Smooth muscle cell (in vitro differentiated cells): Measurements from ENCODE around the gene BCR. TPM values are rescaled to one million over a fixed set of nuclear protein-coding genes. Genes with fewer than 3 reads are reported as not detected.

Source experiments
- DNase-seq: peaks from one replicate; lab custom pipeline; 2025; ENCODE audit not compliant: unreplicated experiment; lab: John Stamatoyannopoulos, UW
- H2AFZ ChIP-seq: fragments of 200-600 bp; sonication (generic); 2 replicates; pipeline ENCODE4 v1.6.0; 2016; ENCODE audit warnings: antibody characterized with exemption, low read depth, mild to moderate bottlenecking
- H3F3A ChIP-seq: fragments of 200-600 bp; sonication (generic); 2 replicates; pipeline ENCODE4 v1.6.0; 2017; ENCODE audit warnings: antibody characterized with exemption, low read depth
- H3K27ac ChIP-seq: fragments of 200-600 bp; sonication (generic); 2 replicates; pipeline ENCODE4 v1.5.1; 2016; ENCODE audit warnings: low read depth, mild to moderate bottlenecking
- H3K27me3 ChIP-seq: fragments of 200-600 bp; sonication (generic); 2 replicates; pipeline ENCODE4 v1.6.1; 2016; ENCODE audit warnings: low read depth, mild to moderate bottlenecking
- H3K36me3 ChIP-seq: fragments of 200-600 bp; sonication (generic); 2 replicates; pipeline ENCODE4 v1.5.1; 2016; ENCODE audit warnings: low read depth
- H3K4me1 ChIP-seq: fragments of 200-600 bp; sonication (generic); 2 replicates; pipeline ENCODE4 v1.5.1; 2016; ENCODE audit warnings: low read depth
- H3K4me2 ChIP-seq: fragments of 200-600 bp; sonication (generic); 2 replicates; pipeline ENCODE4 v1.6.0; 2016; ENCODE audit warnings: mild to moderate bottlenecking
- H3K4me3 ChIP-seq: fragments of 200-600 bp; sonication (generic); 2 replicates; pipeline ENCODE4 v1.5.1; 2016; ENCODE audit warnings: mild to moderate bottlenecking
- H3K79me2 ChIP-seq: fragments of 200-600 bp; sonication (generic); 2 replicates; pipeline ENCODE4 v1.6.0; 2016; ENCODE audit warnings: low read depth, mild to moderate bottlenecking
- H3K9ac ChIP-seq: fragments of 200-600 bp; sonication (generic); 2 replicates; pipeline ENCODE4 v1.6.0; 2016; ENCODE audit warnings: low read depth
- H3K9me3 ChIP-seq: fragments of 200-600 bp; sonication (generic); replicated peaks from 2 replicates; pipeline ENCODE4 v1.5.1; 2016; ENCODE audit warnings: low read depth
- H4K20me1 ChIP-seq: fragments of 200-600 bp; sonication (generic); 2 replicates; pipeline ENCODE4 v1.6.0; 2016; ENCODE audit warnings: low read depth
- CTCF ChIP-seq: fragments of 200-600 bp; sonication (generic); IDR thresholded peaks from 2 replicates; pipeline ENCODE4 v1.5.1; 2017; ENCODE audit warnings: borderline replicate concordance, mild to moderate bottlenecking, antibody characterized with exemption; ENCODE audit not compliant: insufficient read depth, poor library complexity, severe bottlenecking
- WGBS: methylation state at CpG from one replicate; pipeline ENCODE4 v1.1.7; 2016; ENCODE audit warnings: low lambda C conversion rate; 5-methylcytosine and 5-hydroxymethylcytosine counted together
- polyA plus RNA-seq: library from polyadenylated mRNA; unstranded; fragments of >200 nt; fragmentation: Nextera tagmentation; extraction: Ambion mirVana; gene quantifications from 2 replicates; pipeline ENCODE4 v1.2.1, GENCODE V29; 2016
- total RNA-seq: library from RNA; depleted of rRNA; stranded (reverse); fragments of >200 nt; gene quantifications from 2 replicates; pipeline ENCODE4 v1.2.3, GENCODE V29; 2014

Gene BCR
- total and polyA plus RNA-seq, 2 experiments from 2014 or later = 11.1 to 13.4 TPM

DNA sequence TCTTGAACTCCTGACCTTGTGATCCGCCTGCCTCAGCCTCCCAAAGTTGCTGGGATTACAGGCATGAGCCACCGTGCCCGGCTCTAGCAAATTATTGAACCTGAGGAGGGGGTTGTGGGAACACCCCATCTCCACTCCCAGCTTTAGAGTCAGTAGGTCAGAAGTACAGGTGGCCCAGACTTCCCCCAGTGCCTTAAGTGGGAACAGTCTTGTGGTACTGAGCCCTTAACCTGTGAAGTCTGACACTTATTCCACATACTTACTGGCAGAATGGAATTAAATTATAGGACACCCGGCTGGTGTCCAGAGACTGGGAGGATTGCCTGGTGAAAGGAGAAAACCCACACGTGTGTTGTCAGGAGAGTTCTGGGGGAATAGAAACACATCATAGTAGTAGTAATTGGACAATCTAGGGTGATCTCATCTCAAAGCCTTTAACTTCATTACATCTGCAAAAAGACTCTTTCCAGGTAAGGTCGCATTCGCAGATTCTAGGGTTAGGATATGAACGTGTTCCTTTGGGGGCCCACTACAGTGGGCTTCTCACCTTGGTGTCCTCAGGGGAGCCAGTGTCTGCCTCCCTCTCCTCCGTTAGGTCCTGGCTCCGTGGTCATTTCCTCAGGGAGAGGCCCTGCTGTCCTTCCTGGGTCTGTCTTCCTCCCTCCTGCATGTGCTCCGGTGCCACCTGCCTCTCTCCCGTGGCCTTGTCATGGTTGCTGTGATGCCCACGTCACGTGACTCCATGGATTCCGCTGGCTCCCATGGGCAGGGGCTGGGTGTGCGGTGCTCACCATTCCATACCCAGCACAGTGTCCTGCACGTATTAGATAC is 63.8 kb downstream of the BCR start:
- Histone ChIP-seq H3K4me1 (peaks cover 49% of the 10 kb centered on the region), H3F3A (peaks cover 11% of the 10 kb centered on the region), H3K4me3 (no peak overlapping the region), H3K27ac (peak overlapping the region; percentile 62), H3K9ac (no peak overlapping the region), H3K4me2 (peak overlapping the region; percentile 58), H3K27me3 (no peaks in the 10 kb centered on the region), H2AFZ (no peak overlapping the region), H4K20me1 (peaks cover 90% of the 10 kb centered on the region), H3K36me3 (no peaks in the 10 kb centered on the region), H3K9me3 (no peaks in the 10 kb centered on the region), H3K79me2 (peaks cover 21% of the 10 kb centered on the region)
- TF ChIP-seq CTCF = no peak
- no peak for DNase-seq
- WGBS = 87% methylated on average over 17 of the region's 17 CpGs

DNA sequence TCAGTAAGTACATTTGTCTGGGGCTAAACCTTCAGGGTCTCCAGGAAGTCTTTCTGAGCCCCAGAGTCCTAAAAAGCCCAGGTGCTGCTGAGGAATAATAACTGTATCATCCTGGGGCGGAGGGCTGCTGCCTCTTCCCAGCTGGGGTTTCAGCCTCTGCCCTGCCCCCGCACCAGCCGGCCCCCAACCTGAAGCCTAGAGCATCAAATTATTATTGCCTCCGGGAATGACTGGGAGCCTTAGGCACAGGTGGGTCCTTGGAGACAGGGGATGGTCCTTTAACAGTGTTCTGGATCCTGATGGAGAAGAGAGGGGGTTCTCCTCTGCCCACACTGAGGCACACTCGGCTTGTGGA is 64.4 kb downstream of the BCR start:
- 80% methylated on average over 5 of the region's 5 CpGs for WGBS
- Histone ChIP-seq H3K79me2 (peaks cover 16% of the 10 kb centered on the region), H3K4me2 (peak overlapping the region; percentile 9), H3K9ac (no peak overlapping the region), H3K27me3 (no peaks in the 10 kb centered on the region), H3F3A (peaks cover 11% of the 10 kb centered on the region), H3K9me3 (no peaks in the 10 kb centered on the region), H4K20me1 (peaks cover 90% of the 10 kb centered on the region), H3K36me3 (no peaks in the 10 kb centered on the region), H3K27ac (peak overlapping the region; percentile 62), H3K4me3 (no peak overlapping the region), H2AFZ (no peak overlapping the region), H3K4me1 (peaks cover 49% of the 10 kb centered on the region)
- TF ChIP-seq CTCF = no peak
- DNase-seq = no peak

DNA sequence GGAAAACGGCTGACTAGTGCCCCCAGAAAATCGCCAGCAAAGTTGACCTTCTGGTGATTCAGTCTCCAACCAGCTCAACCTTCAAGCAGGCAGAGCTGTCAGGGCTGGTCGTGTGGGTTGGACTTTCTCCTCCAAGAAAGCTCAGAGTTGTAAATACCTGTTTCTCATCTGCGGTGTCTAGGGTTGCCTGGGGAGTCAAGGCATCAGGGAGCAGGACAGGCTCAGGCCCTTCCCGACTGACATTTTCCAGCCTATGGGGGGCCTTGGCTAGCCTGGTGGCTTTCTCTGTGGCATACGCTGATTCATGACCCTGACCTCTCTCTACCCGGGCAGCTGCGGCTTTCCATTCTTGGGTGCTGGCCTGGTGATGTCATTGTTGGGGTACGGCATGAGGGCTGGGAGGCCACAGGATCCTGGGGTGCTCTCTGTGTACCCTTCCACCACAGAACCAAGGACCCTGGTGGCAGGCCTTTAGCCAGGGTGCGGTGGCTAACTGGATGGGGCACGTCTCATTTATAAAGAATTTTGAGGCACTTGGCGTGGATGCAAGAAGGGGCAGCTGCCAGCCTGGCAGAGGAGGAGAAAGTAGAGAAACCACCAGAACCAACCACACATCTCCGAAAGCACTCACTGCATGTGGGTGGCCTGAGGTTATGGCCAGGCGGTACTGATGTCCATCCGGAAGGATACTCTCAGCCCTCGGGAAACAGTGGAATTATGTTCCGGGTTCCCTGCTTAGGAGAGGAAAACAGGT is 64.9 kb downstream of the BCR start:
- WGBS = 58% methylated on average over 17 of the region's 17 CpGs
- no peaks in the 10 kb centered on the region for H3K36me3 ChIP-seq
- peaks cover 12% of the 10 kb centered on the region for H3K79me2 ChIP-seq
- H3K27ac ChIP-seq = peak overlapping the region; percentile 62
- peaks cover 49% of the 10 kb centered on the region for H3K4me1 ChIP-seq
- H3K9me3 ChIP-seq = no peaks in the 10 kb centered on the region
- H2AFZ ChIP-seq = no peak overlapping the region
- DNase-seq = no peak
- no peak overlapping the region for H3K4me3 ChIP-seq
- H3K9ac ChIP-seq = no peak overlapping the region
- TF ChIP-seq CTCF = no peak
- H3K27me3 ChIP-seq = no peaks in the 10 kb centered on the region
- peaks cover 92% of the 10 kb centered on the region for H4K20me1 ChIP-seq
- H3F3A ChIP-seq = peaks cover 11% of the 10 kb centered on the region
- peak overlapping the region; percentile 9 for H3K4me2 ChIP-seq
